Cortex of kidney (tissue), 1 donor: ENCODE data around the gene IGIP.

Source experiments
- DNase-seq: peaks from one replicate; lab custom pipeline; 2025; lab: John Stamatoyannopoulos, UW

Gene IGIP

GRCh38 chr5:140125637-140126036, at the start of gene IGIP:
Gene IGIP (plus strand): TSS chr5:140125937. CDS start chr5:140128477, 2,540 bp downstream.
- DNase-seq, result no peak

- DNase-seq, result no peak
These were observed 49.6 kb upstream of the IGIP start for GRCh38 chr5:140076142-140076541.

- no peak for DNase-seq
These were observed 48.9 kb upstream of the IGIP start for GRCh38 chr5:140076788-140077187.

GRCh38 chr5:140083120-140083519, 42.6 kb upstream of the IGIP start:
- DNase-seq, result no peak

- no peak for DNase-seq
These were observed 42.1 kb upstream of the IGIP start for GRCh38 chr5:140083650-140084049.

- no peak for DNase-seq
These were observed 41.2 kb upstream of the IGIP start for GRCh38 chr5:140084541-140084940.

- DNase-seq, result no peak
These were observed 35.5 kb upstream of the IGIP start for GRCh38 chr5:140090251-140090650.

- no peak for DNase-seq
These were observed 32.6 kb upstream of the IGIP start for GRCh38 chr5:140093179-140093578.

- no peak for DNase-seq
These were observed 31.9 kb upstream of the IGIP start for GRCh38 chr5:140093866-140094265.

GRCh38 chr5:140094889-140095288, 30.8 kb upstream of the IGIP start:
- DNase-seq, result no peak

- DNase-seq, result no peak
These were observed 24.6 kb upstream of the IGIP start for GRCh38 chr5:140101179-140101578.

GRCh38 chr5:140103154-140103553, 22.6 kb upstream of the IGIP start:
- no peak for DNase-seq

- DNase-seq, result no peak
These were observed 21.6 kb upstream of the IGIP start for GRCh38 chr5:140104100-140104499.

- no peak for DNase-seq
These were observed 19.6 kb upstream of the IGIP start for GRCh38 chr5:140106101-140106500.

GRCh38 chr5:140106805-140107311, 18.9 kb upstream of the IGIP start:
- DNase-seq, result no peak

- peak; percentile 78 for DNase-seq
These were observed 18.2 kb upstream of the IGIP start for GRCh38 chr5:140107312-140108092.

- DNase-seq, result no peak
These were observed 17.4 kb upstream of the IGIP start for GRCh38 chr5:140108093-140109017.

GRCh38 chr5:140109018-140109758, 16.5 kb upstream of the IGIP start:
- no peak for DNase-seq

GRCh38 chr5:140109759-140110645, 15.7 kb upstream of the IGIP start:
- DNase-seq, result no peak

GRCh38 chr5:140110646-140110957, 15.1 kb upstream of the IGIP start:
- no peak for DNase-seq
